ENCODE results near the gene L3MBTL1. TPM values are rescaled to one million over a fixed set of nuclear protein-coding genes. Genes with fewer than 3 reads are reported as not detected.

Gene L3MBTL1
- total RNA-seq, 3 donors from 2014 or later (not counting 1 experiment from before 2014, with no cell fraction given), result 15.4 to 17.1 (median 17.0) TPM

DNA sequence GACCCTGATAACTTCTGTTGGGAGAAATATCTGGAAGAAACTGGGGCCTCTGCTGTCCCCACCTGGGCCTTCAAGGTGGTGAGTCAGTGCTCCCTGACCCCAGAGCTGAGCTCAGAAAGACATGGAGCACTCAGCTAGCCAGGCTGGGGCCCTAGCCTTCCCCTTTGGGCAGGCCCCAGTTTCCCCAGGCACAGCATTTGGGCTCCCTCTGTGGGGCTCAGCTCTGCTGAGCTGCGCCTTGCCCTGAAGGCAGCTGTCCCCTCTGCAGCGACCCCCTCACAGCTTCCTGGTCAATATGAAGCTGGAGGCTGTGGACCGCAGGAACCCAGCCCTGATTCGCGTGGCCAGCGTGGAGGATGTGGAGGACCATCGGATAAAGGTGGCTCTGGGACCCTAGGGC, 26.5 kb downstream of the L3MBTL1 start:
- Mint-ChIP-seq H3K4me1 (peaks cover 0 to 5% of the 10 kb centered on the region in 2 donors), H3K4me3 (no peak overlapping the region), H3K27me3 (ENCODE audit: low read depth in 2 of 2) (peaks cover 0 to 2% of the 10 kb centered on the region in 2 donors), H3K27ac (no peak overlapping the region), H3K9me3 (no peaks in the 10 kb centered on the region), H3K36me3 (no peaks in the 10 kb centered on the region)
- no peaks in the 10 kb centered on the region for H3K9me3 ChIP-seq (ENCODE audit: control insufficient read depth, insufficient read depth, low read length)
- H3K27me3 ChIP-seq (ENCODE audit: control insufficient read depth, insufficient read depth, low read length), result no peaks in the 10 kb centered on the region
- DNase-seq, result no peak
- TF ChIP-seq, protein P1, sequence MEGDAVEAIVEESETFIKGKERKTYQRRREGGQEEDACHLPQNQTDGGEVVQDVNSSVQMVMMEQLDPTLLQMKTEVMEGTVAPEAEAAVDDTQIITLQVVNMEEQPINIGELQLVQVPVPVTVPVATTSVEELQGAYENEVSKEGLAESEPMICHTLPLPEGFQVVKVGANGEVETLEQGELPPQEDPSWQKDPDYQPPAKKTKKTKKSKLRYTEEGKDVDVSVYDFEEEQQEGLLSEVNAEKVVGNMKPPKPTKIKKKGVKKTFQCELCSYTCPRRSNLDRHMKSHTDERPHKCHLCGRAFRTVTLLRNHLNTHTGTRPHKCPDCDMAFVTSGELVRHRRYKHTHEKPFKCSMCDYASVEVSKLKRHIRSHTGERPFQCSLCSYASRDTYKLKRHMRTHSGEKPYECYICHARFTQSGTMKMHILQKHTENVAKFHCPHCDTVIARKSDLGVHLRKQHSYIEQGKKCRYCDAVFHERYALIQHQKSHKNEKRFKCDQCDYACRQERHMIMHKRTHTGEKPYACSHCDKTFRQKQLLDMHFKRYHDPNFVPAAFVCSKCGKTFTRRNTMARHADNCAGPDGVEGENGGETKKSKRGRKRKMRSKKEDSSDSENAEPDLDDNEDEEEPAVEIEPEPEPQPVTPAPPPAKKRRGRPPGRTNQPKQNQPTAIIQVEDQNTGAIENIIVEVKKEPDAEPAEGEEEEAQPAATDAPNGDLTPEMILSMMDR (IDR thresholded peaks at IDR 0.05), result no peak
- H3K4me3 ChIP-seq (ENCODE audit: low read length), result no peak overlapping the region
- no peak for ATAC-seq
- intact Hi-C loops (cut with micrococcal nuclease), result no loop called here
- no peaks in the 10 kb centered on the region for H3K36me3 ChIP-seq (ENCODE audit: control insufficient read depth, insufficient read depth, low read length)
- WGBS (ENCODE audit: insufficient coverage), result 97% methylated on average over 7 of the region's 7 CpGs
- H3K4me1 ChIP-seq (ENCODE audit: control insufficient read depth, insufficient read depth, low read length), result no peaks in the 10 kb centered on the region
- no peak overlapping the region for H3K27ac ChIP-seq (ENCODE audit: low read length)

- Mint-ChIP-seq H3K4me3 (no peak overlapping the region), H3K27ac (no peak overlapping the region), H3K27me3 (ENCODE audit: low read depth in 2 of 2) (peaks cover 0 to 2% of the 10 kb centered on the region in 2 donors), H3K9me3 (no peaks in the 10 kb centered on the region), H3K36me3 (no peaks in the 10 kb centered on the region), H3K4me1 (peaks cover 0 to 5% of the 10 kb centered on the region in 2 donors)
- no peaks in the 10 kb centered on the region for H3K27me3 ChIP-seq (ENCODE audit: control insufficient read depth, insufficient read depth, low read length)
- no peak overlapping the region for H3K4me3 ChIP-seq (ENCODE audit: low read length)
- intact Hi-C loops (cut with micrococcal nuclease), result loop anchor here (5.0 kb wide), 1 partner anchor 547 kb away; no protein-coding TSS in a partner anchor
- H3K4me1 ChIP-seq (ENCODE audit: control insufficient read depth, insufficient read depth, low read length), result no peaks in the 10 kb centered on the region
- DNase-seq, result no peak
- H3K27ac ChIP-seq (ENCODE audit: low read length), result no peak overlapping the region
- no peak for ATAC-seq
- 86% methylated on average over 8 of the region's 8 CpGs for WGBS (ENCODE audit: insufficient coverage)
- H3K9me3 ChIP-seq (ENCODE audit: control insufficient read depth, insufficient read depth, low read length), result no peaks in the 10 kb centered on the region
- TF ChIP-seq, protein P1 (IDR thresholded peaks at IDR 0.05), result no peak
- no peaks in the 10 kb centered on the region for H3K36me3 ChIP-seq (ENCODE audit: control insufficient read depth, insufficient read depth, low read length)
Measured at GRCh38 chr20:43534791-43535350, 27.4 kb downstream of the L3MBTL1 start.

- no peak overlapping the region for H3K4me3 Mint-ChIP-seq
- ATAC-seq (no peak), DNase-seq (no peak)
- Histone ChIP-seq H3K4me1 (ENCODE audit: control insufficient read depth, insufficient read depth, low read length) (no peaks in the 10 kb centered on the region), H3K27me3 (ENCODE audit: control insufficient read depth, insufficient read depth, low read length) (no peaks in the 10 kb centered on the region), H3K9me3 (ENCODE audit: control insufficient read depth, insufficient read depth, low read length) (no peaks in the 10 kb centered on the region), H3K27ac (ENCODE audit: low read length) (no peak overlapping the region), H3K4me3 (ENCODE audit: low read length) (no peak overlapping the region), H3K36me3 (ENCODE audit: control insufficient read depth, insufficient read depth, low read length) (no peaks in the 10 kb centered on the region)
- WGBS (ENCODE audit: insufficient coverage), result 89% methylated on average over 7 of the region's 7 CpGs
- no peaks in the 10 kb centered on the region for H3K9me3 Mint-ChIP-seq
- H3K36me3 Mint-ChIP-seq, result no peaks in the 10 kb centered on the region
- H3K27me3 Mint-ChIP-seq (ENCODE audit: low read depth in 2 of 2), result peaks cover 0 to 2% of the 10 kb centered on the region in 2 donors
- H3K27ac Mint-ChIP-seq, result no peak overlapping the region
- H3K4me1 Mint-ChIP-seq, result peaks cover 0 to 5% of the 10 kb centered on the region in 2 donors
- TF ChIP-seq, protein P1 (IDR thresholded peaks at IDR 0.05), result no peak
- intact Hi-C loops (cut with micrococcal nuclease), result loop anchor here (5.0 kb wide), 1 partner anchor 547 kb away; no protein-coding TSS in a partner anchor
Measured at GRCh38 chr20:43535370-43536004, 28.0 kb downstream of the L3MBTL1 start.
